Peyer's patch (tissue), 4 donors: ENCODE data around the gene CDH4. TPM values are rescaled to one million over a fixed set of nuclear protein-coding genes. Genes with fewer than 3 reads are reported as not detected.

Experiments used
- DNase-seq, 3 donors: peaks; one replicate each; pipeline ENCODE4 v3.0.0-alpha.2; 2017 to 2019
- H3K27ac ChIP-seq, 4 donors: fragments of 200-600 bp; sonication (generic); one replicate each; pipeline ENCODE4 v1.5.1; 2016 to 2019
- H3K27me3 ChIP-seq, 2 donors: fragments of 200-600 bp; sonication (generic); one replicate each; pipeline ENCODE4 v1.5.1; 2019
- H3K36me3 ChIP-seq, 3 donors: fragments of 200-600 bp; sonication (generic); one replicate each; pipeline ENCODE4 v1.5.1; 2016 to 2019
- H3K4me1 ChIP-seq, 4 donors: fragments of 200-600 bp; sonication (generic); one replicate each; pipeline ENCODE4 v1.5.1; 2016 to 2019
- H3K4me3 ChIP-seq, 4 donors: fragments of 200-600 bp; sonication (generic); 1 replicate in 3 of 4; 2 replicates in 1 of 4; pipeline ENCODE4 v1.5.1; 2016 to 2019; ENCODE audit warnings: mild to moderate bottlenecking in 1 of 4
- H3K9me3 ChIP-seq, 4 donors: fragments of 200-600 bp; sonication (generic); one replicate each; pipeline ENCODE4 v1.5.1; 2016 to 2019; ENCODE audit warnings: mild to moderate bottlenecking in 1 of 4
- POLR2A ChIP-seq, 2 donors: fragments of 450-650 bp; IDR thresholded peaks; one replicate each; pipeline ENCODE4 v1.5.1; 2017; ENCODE audit warnings: antibody characterized with exemption in 2 of 2, mild to moderate bottlenecking in 2 of 2, moderate library complexity in 2 of 2
- total RNA-seq, 4 donors: library from RNA; depleted of rRNA; stranded (reverse); fragments of >200 nt; gene quantifications; one replicate each; pipeline ENCODE4 v1.1.0, GENCODE V29; 2016
- TF ChIP-seq, protein P1 (sequence below), 6 experiments: fragments of 450-650 bp in 4 of 6; fragments of 200-600 bp in 2 of 6; sonication (generic) in 1 of 6; IDR thresholded peaks; one replicate each; pipeline ENCODE4 v1.5.1; 2017 to 2019; ENCODE audit warnings: antibody characterized with exemption in 6 of 6, mild to moderate bottlenecking in 3 of 6, moderate library complexity in 1 of 6

CDH4 gene
- total RNA-seq, 4 donors from 2014 or later, result 0.27 TPM; not detected in 3

DNA sequence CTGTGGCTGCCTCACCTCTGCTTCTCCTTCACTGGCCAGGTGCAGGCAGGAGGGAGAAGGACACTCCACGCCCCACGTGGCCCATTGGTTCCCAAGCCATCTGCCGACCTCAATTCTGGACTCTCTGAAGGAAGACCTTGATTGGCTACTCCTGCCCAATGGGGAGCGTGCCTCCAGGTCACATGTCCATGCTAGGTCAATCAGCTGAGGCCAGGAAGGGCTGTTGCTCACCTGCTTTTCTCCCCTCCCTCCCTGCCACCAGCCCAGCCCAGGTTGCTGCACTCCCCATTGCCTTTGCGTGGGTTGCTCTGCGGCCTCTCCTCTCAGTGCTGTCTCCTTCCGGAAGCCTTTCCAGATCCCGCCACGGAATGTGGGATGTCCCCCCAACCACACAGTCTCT, 21.9 kb upstream of the CDH4 start:
- no peaks in the 10 kb centered on the region for H3K27me3 ChIP-seq
- no peaks in the 10 kb centered on the region for H3K36me3 ChIP-seq
- H3K9me3 ChIP-seq, result no peaks in the 10 kb centered on the region
- H3K4me1 ChIP-seq, result no peaks in the 10 kb centered on the region
- no peak overlapping the region for H3K4me3 ChIP-seq
- TF ChIP-seq POLR2A (IDR thresholded peaks at IDR 0.05), result no peak
- TF ChIP-seq, protein P1, sequence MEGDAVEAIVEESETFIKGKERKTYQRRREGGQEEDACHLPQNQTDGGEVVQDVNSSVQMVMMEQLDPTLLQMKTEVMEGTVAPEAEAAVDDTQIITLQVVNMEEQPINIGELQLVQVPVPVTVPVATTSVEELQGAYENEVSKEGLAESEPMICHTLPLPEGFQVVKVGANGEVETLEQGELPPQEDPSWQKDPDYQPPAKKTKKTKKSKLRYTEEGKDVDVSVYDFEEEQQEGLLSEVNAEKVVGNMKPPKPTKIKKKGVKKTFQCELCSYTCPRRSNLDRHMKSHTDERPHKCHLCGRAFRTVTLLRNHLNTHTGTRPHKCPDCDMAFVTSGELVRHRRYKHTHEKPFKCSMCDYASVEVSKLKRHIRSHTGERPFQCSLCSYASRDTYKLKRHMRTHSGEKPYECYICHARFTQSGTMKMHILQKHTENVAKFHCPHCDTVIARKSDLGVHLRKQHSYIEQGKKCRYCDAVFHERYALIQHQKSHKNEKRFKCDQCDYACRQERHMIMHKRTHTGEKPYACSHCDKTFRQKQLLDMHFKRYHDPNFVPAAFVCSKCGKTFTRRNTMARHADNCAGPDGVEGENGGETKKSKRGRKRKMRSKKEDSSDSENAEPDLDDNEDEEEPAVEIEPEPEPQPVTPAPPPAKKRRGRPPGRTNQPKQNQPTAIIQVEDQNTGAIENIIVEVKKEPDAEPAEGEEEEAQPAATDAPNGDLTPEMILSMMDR (IDR thresholded peaks at IDR 0.05), result no peak
- no peak for DNase-seq
- H3K27ac ChIP-seq, result no peak overlapping the region

DNA sequence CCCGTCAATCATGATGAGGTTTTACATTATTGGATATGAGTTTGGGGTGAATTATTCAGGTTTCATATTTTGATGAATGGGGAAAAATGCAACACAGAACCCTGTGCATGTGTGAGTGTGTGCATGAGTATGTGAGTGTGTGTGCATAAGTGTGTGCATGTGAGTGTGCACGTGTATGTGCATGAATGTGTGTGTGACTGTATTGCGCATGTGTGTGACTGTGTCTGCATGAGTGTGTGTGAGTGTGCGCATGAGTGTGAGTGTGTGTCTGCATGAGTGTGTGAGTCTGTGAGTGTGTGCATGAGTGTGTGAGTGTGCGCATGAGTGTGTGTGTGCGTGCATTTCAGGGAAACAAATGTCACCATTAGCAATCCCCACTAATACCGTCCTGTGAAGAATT, 18.5 kb upstream of the CDH4 start:
- no peak overlapping the region for H3K27ac ChIP-seq
- no peak for DNase-seq
- H3K36me3 ChIP-seq, result no peaks in the 10 kb centered on the region
- no peak overlapping the region for H3K4me3 ChIP-seq
- H3K27me3 ChIP-seq, result no peaks in the 10 kb centered on the region
- no peak for TF ChIP-seq POLR2A (IDR thresholded peaks at IDR 0.05)
- TF ChIP-seq, protein P1 (IDR thresholded peaks at IDR 0.05), result no peak
- no peaks in the 10 kb centered on the region for H3K9me3 ChIP-seq
- H3K4me1 ChIP-seq, result no peaks in the 10 kb centered on the region

DNA sequence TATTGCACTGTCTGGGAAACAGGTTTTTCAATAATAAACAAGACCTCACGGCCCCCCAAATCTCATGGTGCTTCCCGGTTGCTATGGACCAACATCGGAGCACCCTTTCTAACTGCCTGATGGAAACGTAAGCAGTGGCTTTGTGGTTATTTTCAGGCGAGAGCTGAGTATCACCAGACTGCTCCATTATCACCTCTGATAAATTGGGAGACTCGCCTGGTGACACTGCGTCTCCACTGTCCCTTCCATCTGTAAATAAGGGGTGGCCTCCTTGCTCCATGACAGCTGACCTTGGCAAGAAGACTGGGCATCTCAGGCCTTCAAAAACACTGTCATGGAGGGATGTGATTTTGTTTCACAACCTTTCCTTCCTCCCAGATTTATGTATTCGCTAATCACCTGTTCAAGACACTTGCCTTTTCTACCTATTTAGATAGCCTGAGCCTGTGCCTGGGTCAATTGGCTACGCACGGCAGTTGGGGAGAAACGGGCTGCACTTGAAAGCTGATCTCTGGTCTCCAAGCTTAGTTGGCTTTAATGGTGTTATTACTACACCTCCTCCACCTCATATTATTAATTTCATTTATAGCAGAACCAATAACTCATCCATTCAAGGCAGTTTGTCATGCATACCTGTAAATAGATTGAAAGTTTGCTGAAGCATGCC, 17.7 kb upstream of the CDH4 start:
- DNase-seq, result no peak
- Histone ChIP-seq H3K36me3 (no peaks in the 10 kb centered on the region), H3K9me3 (no peaks in the 10 kb centered on the region), H3K4me1 (no peaks in the 10 kb centered on the region), H3K4me3 (no peak overlapping the region), H3K27ac (no peak overlapping the region), H3K27me3 (no peaks in the 10 kb centered on the region)
- no peak for TF ChIP-seq POLR2A (IDR thresholded peaks at IDR 0.05)
- TF ChIP-seq, protein P1 (IDR thresholded peaks at IDR 0.05), result no peak

DNA sequence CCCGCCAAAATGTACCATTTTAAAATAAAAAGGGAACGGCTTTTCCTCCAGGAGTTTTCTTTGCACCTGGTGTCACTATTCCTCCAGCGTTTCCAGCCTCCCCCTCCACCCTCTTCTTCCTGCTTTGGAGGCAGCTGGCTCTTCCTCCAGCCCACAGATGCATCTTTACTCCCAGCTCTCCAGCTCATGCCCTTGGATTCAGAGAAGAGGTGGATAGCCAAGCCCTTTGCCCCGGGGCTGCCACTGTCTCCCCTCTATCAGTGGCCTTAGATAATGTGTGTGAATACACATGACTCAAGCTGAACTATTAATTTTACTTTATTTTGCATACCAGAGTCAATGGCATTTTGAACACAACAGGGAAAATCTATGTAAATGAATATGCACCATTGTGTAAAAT, 15.3 kb upstream of the CDH4 start:
- no peaks in the 10 kb centered on the region for H3K4me1 ChIP-seq
- no peak overlapping the region for H3K4me3 ChIP-seq
- H3K27me3 ChIP-seq, result no peaks in the 10 kb centered on the region
- no peaks in the 10 kb centered on the region for H3K36me3 ChIP-seq
- no peak overlapping the region for H3K27ac ChIP-seq
- TF ChIP-seq POLR2A (IDR thresholded peaks at IDR 0.05), result no peak
- TF ChIP-seq, protein P1 (IDR thresholded peaks at IDR 0.05), result no peak
- H3K9me3 ChIP-seq, result peaks cover 0 to 3% (median 0%) of the 10 kb centered on the region in 4 donors
- DNase-seq, result no peak

DNA sequence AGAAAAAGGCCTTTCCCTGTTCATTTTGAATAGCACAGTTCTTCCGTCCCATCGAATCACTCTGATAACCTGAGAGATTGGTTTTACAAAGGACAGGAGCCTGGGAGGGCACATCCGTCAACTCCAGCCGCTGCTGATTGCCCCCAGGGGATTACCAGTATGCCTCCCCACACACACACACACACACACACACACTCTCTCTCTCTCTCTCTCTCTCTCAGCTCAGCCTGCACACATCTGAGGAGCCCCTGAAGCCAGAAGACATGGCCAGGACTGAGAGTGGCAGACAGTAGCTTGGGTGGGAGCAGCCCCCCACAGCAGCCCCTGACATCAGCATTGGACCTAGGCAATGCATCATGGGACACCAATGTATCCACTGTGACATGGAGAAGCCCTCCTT, 13.2 kb upstream of the CDH4 start:
- H3K27me3 ChIP-seq, result no peaks in the 10 kb centered on the region
- no peak for DNase-seq
- peaks cover 0 to 3% (median 0%) of the 10 kb centered on the region in 4 donors for H3K9me3 ChIP-seq
- no peak overlapping the region for H3K27ac ChIP-seq
- no peak overlapping the region for H3K4me3 ChIP-seq
- H3K36me3 ChIP-seq, result no peaks in the 10 kb centered on the region
- TF ChIP-seq, protein P1 (IDR thresholded peaks at IDR 0.05), result no peak
- TF ChIP-seq POLR2A (IDR thresholded peaks at IDR 0.05), result no peak
- no peaks in the 10 kb centered on the region for H3K4me1 ChIP-seq
